IPS-NIHi11 (cell line): Measurements from ENCODE around the gene ZNF438.
"Not testable (repeated sequence)": the region's sequence is repeated elsewhere in the genome, so short reads cannot be mapped to it uniquely, and the experiment has no call there.

Source experiments
- DNase-seq: peaks from one replicate; pipeline ENCODE4 v3.0.0; 2012; ENCODE audit warnings: mixed read lengths, low spot score

Gene ZNF438

GRCh38 chr10:31041011-31041410, 9.3 kb upstream of the ZNF438 start:
- DNase-seq = no peak

- DNase-seq = not testable (repeated sequence)
Observed at GRCh38 chr10:31039006-31039405, 7.3 kb upstream of the ZNF438 start.

- no peak for DNase-seq
Observed at GRCh38 chr10:31037749-31038148, 6.1 kb upstream of the ZNF438 start.

- DNase-seq = peak; percentile 30
Observed at GRCh38 chr10:31036209-31036608, 4.5 kb upstream of the ZNF438 start.

GRCh38 chr10:31035266-31035798, 3.7 kb upstream of the ZNF438 start:
- no peak for DNase-seq

GRCh38 chr10:31034098-31034909, 2.6 kb upstream of the ZNF438 start:
- no peak for DNase-seq

- DNase-seq = no peak
Observed at GRCh38 chr10:31033147-31033546, 1.5 kb upstream of the ZNF438 start.

GRCh38 chr10:31032258-31033132, 830 bp upstream of the ZNF438 start:
- DNase-seq = peak; percentile 90

GRCh38 chr10:31031205-31031557, 484 bp downstream of the ZNF438 start:
- no peak for DNase-seq

GRCh38 chr10:31030800-31031199, 865 bp downstream of the ZNF438 start:
- DNase-seq = no peak

- DNase-seq = no peak
Observed at GRCh38 chr10:31030260-31030659, 1.4 kb downstream of the ZNF438 start.

GRCh38 chr10:31028081-31028480, 3.6 kb downstream of the ZNF438 start:
- DNase-seq = no peak

- not testable (repeated sequence) for DNase-seq
Observed at GRCh38 chr10:31026279-31026678, 5.4 kb downstream of the ZNF438 start.

- DNase-seq = no peak
Observed at GRCh38 chr10:31025142-31025541, 6.5 kb downstream of the ZNF438 start.

GRCh38 chr10:31023558-31023957, 8.1 kb downstream of the ZNF438 start:
- DNase-seq = no peak

- DNase-seq = no peak
Observed at GRCh38 chr10:31020209-31020608, 11.5 kb downstream of the ZNF438 start.

GRCh38 chr10:31018962-31019361, 12.7 kb downstream of the ZNF438 start:
- DNase-seq = no peak

GRCh38 chr10:31018356-31018750, 13.3 kb downstream of the ZNF438 start:
- no peak for DNase-seq

- DNase-seq = no peak
Observed at GRCh38 chr10:31017534-31018355, 13.9 kb downstream of the ZNF438 start.

GRCh38 chr10:31014161-31014875, 17.3 kb downstream of the ZNF438 start:
- DNase-seq = no peak

GRCh38 chr10:31013331-31013730, 18.3 kb downstream of the ZNF438 start:
- no peak for DNase-seq
